Common myeloid progenitor, CD34-positive (primary cell): ENCODE measurements around the gene LRRC8A.
A peak's percentile ranks its signal among the peaks of the same experiment; 100 is the strongest.

Source experiments
- CTCF ChIA-PET: fragments of 350-600 bp; sonication (Branson Sonifier 250); formaldehyde crosslinking; loops from one replicate; lab custom pipeline; 2021; ENCODE audit warnings: antibody characterized with exemption; lab: Charles Lee
- POLR2A ChIA-PET: fragments of 350-600 bp; sonication (Branson Sonifier 250); formaldehyde crosslinking; loops from one replicate; lab custom pipeline; 2021; ENCODE audit warnings: antibody characterized with exemption; lab: Charles Lee
- DNase-seq, 3 donors: peaks; one replicate each; pipeline versions ENCODE4 v3.0.0 to v3.0.0-alpha.2; 2013
- H3K27ac ChIP-seq, 2 experiments: 1 replicate in 1 of 2; 2 replicates in 1 of 2; pipeline ENCODE4 v1.7.0; 2013; ENCODE audit warnings: inconsistent platforms in 2 of 2, low read length in 2 of 2, mild to moderate bottlenecking in 2 of 2, low read depth in 1 of 2, moderate library complexity in 1 of 2; ENCODE audit not compliant: severe bottlenecking in 2 of 2, insufficient read depth in 1 of 2, poor library complexity in 1 of 2
- H3K27me3 ChIP-seq, 5 experiments: replicated peaks in 2 of 5; 1 replicate in 3 of 5; 2 replicates in 2 of 5; pipeline versions ENCODE4 v1.6.1 to v1.7.0; 2013; ENCODE audit warnings: low read length in 4 of 5, mild to moderate bottlenecking in 2 of 5, moderate library complexity in 2 of 5, inconsistent platforms in 1 of 5; ENCODE audit not compliant: insufficient read depth in 5 of 5, control insufficient read depth in 4 of 5
- H3K36me3 ChIP-seq, 4 experiments: 1 replicate in 2 of 4; 2 replicates in 2 of 4; pipeline versions ENCODE4 v1.6.1 to v1.7.0; 2013; ENCODE audit warnings: low read length in 3 of 4, control low read depth in 1 of 4, mild to moderate bottlenecking in 1 of 4; ENCODE audit not compliant: control insufficient read depth in 4 of 4, insufficient read depth in 4 of 4
- H3K4me1 ChIP-seq, 4 experiments: 1 replicate in 3 of 4; 2 replicates in 1 of 4; pipeline versions ENCODE4 v1.6.1 to v1.7.1; 2013; ENCODE audit warnings: low read length in 3 of 4, mild to moderate bottlenecking in 3 of 4, control low read depth in 1 of 4, inconsistent platforms in 1 of 4, moderate library complexity in 1 of 4; ENCODE audit not compliant: control insufficient read depth in 4 of 4, insufficient read depth in 4 of 4; ENCODE audit errors: control extremely low read depth in 1 of 4
- H3K4me3 ChIP-seq, 7 experiments: 1 replicate in 4 of 7; 2 replicates in 3 of 7; pipeline versions ENCODE4 v1.5.1 to v1.7.0; 2013; ENCODE audit warnings: mild to moderate bottlenecking in 7 of 7, low read length in 6 of 7, moderate library complexity in 6 of 7, inconsistent platforms in 2 of 7, low read depth in 2 of 7, control low read depth in 1 of 7; ENCODE audit not compliant: insufficient read depth in 4 of 7, control insufficient read depth in 1 of 7; ENCODE audit errors: extremely low read depth in 1 of 7
- H3K9me3 ChIP-seq, 5 experiments: 1 replicate in 4 of 5; 2 replicates in 1 of 5; pipeline versions ENCODE4 v1.6.1 to v1.7.1; 2013; ENCODE audit warnings: low read length in 4 of 5, mild to moderate bottlenecking in 2 of 5, inconsistent platforms in 1 of 5, low read depth in 1 of 5, moderate library complexity in 1 of 5; ENCODE audit not compliant: control insufficient read depth in 4 of 5, insufficient read depth in 2 of 5; ENCODE audit errors: control extremely low read depth in 1 of 5
- WGBS: methylation state at CpG from one replicate; pipeline ENCODE4 v1.1.5; 2013; ENCODE audit not compliant: insufficient coverage; 5-methylcytosine and 5-hydroxymethylcytosine counted together

The LRRC8A gene

GRCh38 chr9:128927731-128928411 lies 45.9 kb downstream of the LRRC8A start:
- Histone ChIP-seq H3K27ac (no peak overlapping the region), H3K4me1 (peaks cover 0 to 4% (median 0%) of the 10 kb centered on the region in 4 experiments), H3K9me3 (no peaks in the 10 kb centered on the region), H3K4me3 (no peak overlapping the region), H3K36me3 (no peaks in the 10 kb centered on the region), H3K27me3 (no peaks in the 10 kb centered on the region)
- peak in 2 of 3 donors; percentile 14 to 38 for DNase-seq
- CTCF ChIA-PET: interaction anchor here (0.6 to 7.7 kb wide), 23 partner anchors 10 to 282 kb away, joined by 3 to 107 read pairs (median 5); partner anchors contain the start of genes KYAT1 and LRRC8A
- POLR2A ChIA-PET: no interaction called here
- WGBS: 43% methylated on average over 3 of the region's 10 CpGs

DNA sequence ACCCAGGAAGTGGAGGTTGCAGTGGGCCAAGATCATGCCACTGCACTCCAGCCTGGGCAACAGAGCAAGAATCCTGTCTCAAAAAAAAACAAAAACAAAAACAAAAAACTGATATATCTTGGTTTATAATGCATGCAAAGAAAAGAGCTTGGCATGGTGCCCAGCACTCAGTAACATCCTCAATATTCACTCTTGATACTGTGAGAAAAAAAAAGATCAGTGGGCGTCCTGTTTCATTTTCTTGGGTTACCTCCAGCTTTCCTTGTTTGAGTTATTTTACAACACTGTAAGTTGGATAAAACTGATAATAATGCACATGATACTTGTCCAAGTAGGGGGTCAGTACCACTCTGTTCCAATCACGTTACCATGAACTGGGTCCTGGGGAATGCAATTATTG lies 46.7 kb downstream of the LRRC8A start:
- ChIA-PET POLR2A (no interaction called here), CTCF (interaction anchor here (0.8 to 7.7 kb wide), 23 partner anchors 9 to 290 kb away, joined by 3 to 107 read pairs (median 5); partner anchors contain the start of genes KYAT1 and LRRC8A)
- H3K36me3 ChIP-seq: no peaks in the 10 kb centered on the region
- DNase-seq: no peak
- 90% methylated on average over 1 of the region's 2 CpGs for WGBS
- no peaks in the 10 kb centered on the region for H3K9me3 ChIP-seq
- no peaks in the 10 kb centered on the region for H3K27me3 ChIP-seq
- H3K27ac ChIP-seq: no peak overlapping the region
- no peak overlapping the region for H3K4me3 ChIP-seq
- no peaks in the 10 kb centered on the region for H3K4me1 ChIP-seq

DNA sequence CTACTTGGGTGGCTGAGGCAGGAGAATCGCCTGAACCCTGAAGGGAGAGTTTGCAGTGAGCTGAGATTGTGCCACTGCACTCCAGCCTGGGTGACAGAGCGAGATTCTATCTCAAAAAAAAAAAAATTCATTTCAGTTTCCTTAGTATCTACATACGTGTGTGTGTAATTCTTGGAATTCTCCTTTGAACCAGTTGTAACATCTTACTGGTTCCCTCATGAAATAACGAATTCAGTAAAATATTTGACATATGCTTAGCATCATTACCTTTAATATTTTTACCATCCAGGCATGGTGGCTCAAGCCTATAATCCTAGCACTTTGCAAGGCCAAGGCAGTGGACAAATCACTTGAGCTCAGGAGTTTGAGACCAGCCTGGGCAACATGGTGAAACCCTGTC lies 47.6 kb downstream of the LRRC8A start:
- 89% methylated on average over 3 of the region's 4 CpGs for WGBS
- POLR2A ChIA-PET: no interaction called here

DNA sequence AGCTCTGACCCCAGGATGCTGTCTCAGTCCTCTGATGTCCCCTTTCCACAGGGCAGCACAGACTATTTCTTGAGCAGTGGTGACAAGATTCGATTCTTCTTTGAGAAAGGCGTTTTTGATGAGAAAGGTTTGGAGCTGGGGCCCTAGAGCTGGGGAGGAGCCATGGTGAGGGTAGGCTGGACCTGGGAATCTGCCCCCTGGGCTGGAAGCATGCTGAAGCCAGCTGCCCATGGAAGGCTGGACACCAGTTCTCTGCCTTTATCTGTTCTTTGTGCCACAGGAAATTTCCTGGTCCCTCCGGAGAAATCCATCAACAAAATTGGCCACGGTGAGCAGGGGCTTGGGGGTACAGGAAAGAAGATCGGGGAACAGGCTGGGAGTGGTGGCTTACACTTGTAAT lies 51.8 kb downstream of the LRRC8A start:
- Histone ChIP-seq H3K4me3 (no peak overlapping the region), H3K27me3 (no peaks in the 10 kb centered on the region), H3K27ac (no peak overlapping the region), H3K36me3 (no peaks in the 10 kb centered on the region), H3K4me1 (no peaks in the 10 kb centered on the region), H3K9me3 (no peaks in the 10 kb centered on the region)
- 97% methylated on average over 4 of the region's 5 CpGs for WGBS
- CTCF ChIA-PET: interaction anchor here (0.8 to 3.7 kb wide), 2 partner anchors 12 to 77 kb away, joined by 3 to 14 read pairs; partner anchors contain the start of gene PHYHD1
- POLR2A ChIA-PET: interaction anchor here (0.6 to 0.7 kb wide), 2 partner anchors 11 to 370 kb away, joined by 3 to 4 read pairs; no protein-coding TSS in a partner anchor
- no peak for DNase-seq

More for the DNA sequence above, 47.6 kb downstream of the LRRC8A start:
- Histone ChIP-seq H3K9me3 (no peaks in the 10 kb centered on the region), H3K36me3 (no peaks in the 10 kb centered on the region), H3K4me1 (no peaks in the 10 kb centered on the region), H3K27me3 (no peaks in the 10 kb centered on the region), H3K27ac (no peak overlapping the region), H3K4me3 (no peak overlapping the region)
- no peak for DNase-seq
- CTCF ChIA-PET: interaction anchor here (0.7 to 7.7 kb wide), 10 partner anchors 8 to 291 kb away, joined by 3 to 107 read pairs (median 4); partner anchors contain the start of genes KYAT1 and LRRC8A

- ChIA-PET POLR2A (no interaction called here), CTCF (interaction anchor here (1.0 to 3.7 kb wide), 6 partner anchors 8 to 74 kb away, joined by 3 to 20 read pairs (median 8); partner anchors contain the start of gene PHYHD1)
- no peak for DNase-seq
- H3K27ac ChIP-seq: no peak overlapping the region
- H3K4me3 ChIP-seq: no peak overlapping the region
- H3K4me1 ChIP-seq: peaks cover 0 to 3% (median 0%) of the 10 kb centered on the region in 4 experiments
- no peaks in the 10 kb centered on the region for H3K27me3 ChIP-seq
- no peaks in the 10 kb centered on the region for H3K36me3 ChIP-seq
- WGBS: 99% methylated on average over 7 of the region's 11 CpGs
- no peaks in the 10 kb centered on the region for H3K9me3 ChIP-seq
These were observed 54.4 kb downstream of the LRRC8A start for GRCh38 chr9:128936171-128936865.

GRCh38 chr9:128937310-128938165 lies 55.6 kb downstream of the LRRC8A start:
- ChIA-PET CTCF (interaction anchor here (0.5 to 3.7 kb wide), 6 partner anchors 9 to 288 kb away, joined by 3 to 20 read pairs (median 8); partner anchors contain the start of gene PHYHD1), POLR2A (no interaction called here)
- no peak for DNase-seq
- 97% methylated on average over 5 of the region's 9 CpGs for WGBS
- H3K27ac ChIP-seq: no peak overlapping the region
- H3K36me3 ChIP-seq: no peaks in the 10 kb centered on the region
- H3K4me3 ChIP-seq: no peak overlapping the region
- H3K27me3 ChIP-seq: no peaks in the 10 kb centered on the region
- H3K4me1 ChIP-seq: peaks cover 0 to 8% (median 1%) of the 10 kb centered on the region in 4 experiments
- no peaks in the 10 kb centered on the region for H3K9me3 ChIP-seq
